ENCODE measurements around the gene ANKRD42. TPM values are rescaled to one million over a fixed set of nuclear protein-coding genes. Genes with fewer than 3 reads are reported as not detected.
A peak's percentile ranks its signal among the peaks of the same experiment; 100 is the strongest.

ANKRD42 gene
- total RNA-seq, 4 donors from 2014 or later, result 11.8 to 13.0 (median 12.6) TPM

DNA sequence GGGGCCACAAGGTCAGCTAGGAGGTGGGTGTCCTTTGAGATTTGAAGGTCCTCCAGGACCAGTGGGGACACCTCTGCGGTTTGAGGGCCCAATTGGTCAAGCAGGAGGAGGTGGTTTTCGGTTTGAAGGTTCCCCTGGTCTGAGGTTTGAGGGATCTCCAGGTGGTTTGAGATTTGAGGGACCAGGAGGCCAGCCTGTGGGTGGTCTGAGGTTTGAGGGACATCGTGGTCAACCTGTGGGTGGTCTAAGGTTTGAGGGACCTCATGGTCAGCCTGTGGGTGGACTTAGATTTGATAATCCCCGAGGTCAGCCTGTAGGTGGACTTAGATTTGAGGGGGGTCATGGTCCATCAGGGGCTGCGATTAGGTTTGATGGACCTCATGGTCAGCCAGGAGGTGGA is 24.8 kb upstream of the ANKRD42 start:
- H3K4me1 ChIP-seq, result peaks cover 37 to 51% (median 46%) of the 10 kb centered on the region in 4 donors
- intact Hi-C loops (cut with DNase I), result no loop called here
- no peak overlapping the region for H3K4me3 ChIP-seq
- no peaks in the 10 kb centered on the region for H3K9me3 ChIP-seq
- H3K27me3 ChIP-seq, result no peaks in the 10 kb centered on the region
- TF ChIP-seq, protein P1, sequence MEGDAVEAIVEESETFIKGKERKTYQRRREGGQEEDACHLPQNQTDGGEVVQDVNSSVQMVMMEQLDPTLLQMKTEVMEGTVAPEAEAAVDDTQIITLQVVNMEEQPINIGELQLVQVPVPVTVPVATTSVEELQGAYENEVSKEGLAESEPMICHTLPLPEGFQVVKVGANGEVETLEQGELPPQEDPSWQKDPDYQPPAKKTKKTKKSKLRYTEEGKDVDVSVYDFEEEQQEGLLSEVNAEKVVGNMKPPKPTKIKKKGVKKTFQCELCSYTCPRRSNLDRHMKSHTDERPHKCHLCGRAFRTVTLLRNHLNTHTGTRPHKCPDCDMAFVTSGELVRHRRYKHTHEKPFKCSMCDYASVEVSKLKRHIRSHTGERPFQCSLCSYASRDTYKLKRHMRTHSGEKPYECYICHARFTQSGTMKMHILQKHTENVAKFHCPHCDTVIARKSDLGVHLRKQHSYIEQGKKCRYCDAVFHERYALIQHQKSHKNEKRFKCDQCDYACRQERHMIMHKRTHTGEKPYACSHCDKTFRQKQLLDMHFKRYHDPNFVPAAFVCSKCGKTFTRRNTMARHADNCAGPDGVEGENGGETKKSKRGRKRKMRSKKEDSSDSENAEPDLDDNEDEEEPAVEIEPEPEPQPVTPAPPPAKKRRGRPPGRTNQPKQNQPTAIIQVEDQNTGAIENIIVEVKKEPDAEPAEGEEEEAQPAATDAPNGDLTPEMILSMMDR (IDR thresholded peaks at IDR 0.05), result no peak
- no peak for TF ChIP-seq EP300 (IDR thresholded peaks at IDR 0.05)
- no peak for TF ChIP-seq POLR2AphosphoS5 (IDR thresholded peaks at IDR 0.05)
- TF ChIP-seq POLR2A (IDR thresholded peaks at IDR 0.05; ENCODE audit: low read depth), result no peak
- peaks cover 20 to 86% (median 65%) of the 10 kb centered on the region in 4 donors for H3K36me3 ChIP-seq
- no peak for DNase-seq (ENCODE audit: extremely low spot score)
- 100% methylated on average over 4 of the region's 5 CpGs for WGBS
- no peak overlapping the region for H3K27ac ChIP-seq (replicated peaks in 1 of 4)

DNA sequence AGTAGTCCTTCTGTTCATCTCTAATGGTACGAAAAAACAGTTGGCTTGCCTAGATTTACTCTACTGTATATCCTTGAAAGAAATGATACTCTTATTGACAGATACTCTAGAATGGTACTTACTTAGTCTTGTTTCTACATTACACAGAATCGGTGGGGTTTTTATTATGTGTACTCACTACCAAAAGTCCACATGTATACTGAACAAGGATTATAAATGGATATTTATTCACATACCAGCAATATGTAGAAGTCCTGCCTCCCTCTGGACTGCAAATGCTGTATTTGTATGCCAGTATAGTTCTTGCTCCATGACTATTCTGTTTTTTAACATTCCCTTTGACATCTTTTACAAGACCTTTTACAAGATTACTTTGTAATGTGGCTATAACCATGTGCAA is 22.6 kb upstream of the ANKRD42 start:
- peak overlapping the region; percentile 2 to 38 (median 18) for H3K4me3 ChIP-seq

DNA sequence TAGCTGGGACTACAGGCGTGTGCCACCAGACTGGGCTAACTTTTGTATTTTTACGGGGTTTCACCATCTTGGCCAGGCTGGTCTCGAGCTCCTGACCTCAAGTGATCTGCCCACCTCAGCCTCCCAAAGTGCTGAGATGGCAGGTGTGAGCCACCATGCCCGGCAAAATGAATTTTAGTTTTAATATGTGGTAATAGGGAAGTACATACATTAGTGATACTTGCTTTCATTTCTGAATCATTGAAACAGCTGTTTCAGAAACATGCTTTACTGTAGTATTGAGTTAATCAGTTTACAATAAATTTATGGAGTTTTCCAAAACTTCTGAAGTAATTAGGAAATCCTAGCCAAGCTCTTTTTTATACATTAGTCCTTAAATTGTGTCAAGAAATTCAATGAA is 21.0 kb upstream of the ANKRD42 start:
- Histone ChIP-seq H3K27me3 (no peaks in the 10 kb centered on the region), H3K4me1 (peaks cover 47 to 76% (median 71%) of the 10 kb centered on the region in 4 donors), H3K27ac (replicated peaks in 1 of 4) (no peak overlapping the region), H3K36me3 (peaks cover 16 to 87% (median 58%) of the 10 kb centered on the region in 4 donors), H3K4me3 (no peak overlapping the region), H3K9me3 (no peaks in the 10 kb centered on the region)
- WGBS, result 82% methylated on average over 4 of the region's 4 CpGs
- no peak for DNase-seq (ENCODE audit: extremely low spot score)
- TF ChIP-seq, protein P1 (IDR thresholded peaks at IDR 0.05), result no peak
- TF ChIP-seq POLR2A (IDR thresholded peaks at IDR 0.05; ENCODE audit: low read depth) (no peak), EP300 (IDR thresholded peaks at IDR 0.05) (no peak)
- intact Hi-C loops (cut with DNase I), result no loop called here

More for the DNA sequence above, 22.6 kb upstream of the ANKRD42 start:
- no peak for DNase-seq (ENCODE audit: extremely low spot score)
- TF ChIP-seq POLR2A (IDR thresholded peaks at IDR 0.05; ENCODE audit: low read depth) (no peak), POLR2AphosphoS5 (IDR thresholded peaks at IDR 0.05) (no peak)
- TF ChIP-seq, protein P1 (IDR thresholded peaks at IDR 0.05), result no peak
- Histone ChIP-seq H3K27ac (replicated peaks in 1 of 4) (no peak overlapping the region), H3K36me3 (peaks cover 20 to 87% (median 59%) of the 10 kb centered on the region in 4 donors), H3K4me1 (peaks cover 47 to 69% (median 66%) of the 10 kb centered on the region in 4 donors), H3K9me3 (no peaks in the 10 kb centered on the region), H3K27me3 (no peaks in the 10 kb centered on the region)
- 74% methylated on average over 2 of the region's 2 CpGs for WGBS
- intact Hi-C loops (cut with DNase I), result no loop called here

DNA sequence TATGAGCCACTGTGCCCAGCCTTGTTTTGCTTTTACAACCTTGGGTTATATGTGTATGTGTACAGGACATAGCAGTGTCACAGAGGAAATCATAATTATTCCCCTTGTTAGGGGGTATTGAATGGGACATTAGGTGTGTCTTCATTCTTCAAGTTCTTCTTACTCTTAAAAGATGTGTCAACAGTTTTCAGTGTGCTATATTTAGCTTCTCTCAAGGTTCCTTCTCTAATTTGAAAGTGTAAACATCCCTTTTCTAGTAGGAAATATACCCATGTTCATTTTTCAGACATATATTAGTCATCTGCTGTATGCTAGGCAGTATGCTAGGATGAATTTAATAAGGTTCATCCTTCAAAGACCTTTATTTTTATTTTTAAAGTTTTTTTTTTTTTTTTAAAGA is 19.5 kb upstream of the ANKRD42 start:
- DNase-seq (ENCODE audit: extremely low spot score), result no peak
- H3K27ac ChIP-seq (replicated peaks in 1 of 4), result peak overlapping the region in 1 of 4 donors; percentile 27
- H3K27me3 ChIP-seq, result no peaks in the 10 kb centered on the region
- peak overlapping the region in 1 of 4 donors; percentile 19 for H3K4me3 ChIP-seq
- peaks cover 15 to 87% (median 57%) of the 10 kb centered on the region in 4 donors for H3K36me3 ChIP-seq
- no peak for TF ChIP-seq POLR2A (IDR thresholded peaks at IDR 0.05; ENCODE audit: low read depth)
- TF ChIP-seq EP300 (IDR thresholded peaks at IDR 0.05), result no peak
- no peak for TF ChIP-seq POLR2AphosphoS5 (IDR thresholded peaks at IDR 0.05)
- TF ChIP-seq, protein P1 (IDR thresholded peaks at IDR 0.05), result no peak
- H3K4me1 ChIP-seq, result peaks cover 47 to 75% (median 71%) of the 10 kb centered on the region in 4 donors
- intact Hi-C loops (cut with DNase I), result no loop called here
- no peaks in the 10 kb centered on the region for H3K9me3 ChIP-seq

DNA sequence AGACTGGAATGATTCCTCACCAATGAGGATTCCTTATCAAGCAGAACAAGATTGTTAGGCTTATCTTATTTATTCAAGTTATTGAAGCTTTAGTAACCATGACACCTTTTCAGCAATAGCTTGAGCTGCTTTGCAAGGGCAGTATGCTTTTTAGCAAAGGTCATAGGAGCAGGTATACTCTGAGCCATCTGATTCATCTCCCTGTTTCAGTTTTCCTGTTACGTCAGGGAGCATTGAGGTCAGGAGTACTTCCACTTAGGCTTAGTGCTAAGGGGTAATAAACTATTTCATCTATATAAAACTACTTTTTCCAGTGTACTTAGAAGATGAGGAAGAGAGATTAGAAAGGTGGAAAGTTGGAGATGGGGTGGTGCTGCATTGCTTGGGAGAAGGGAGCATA is 17.7 kb upstream of the ANKRD42 start:
- TF ChIP-seq POLR2A (IDR thresholded peaks at IDR 0.05; ENCODE audit: low read depth), result no peak
- TF ChIP-seq POLR2AphosphoS5 (IDR thresholded peaks at IDR 0.05), result no peak
- no peaks in the 10 kb centered on the region for H3K9me3 ChIP-seq
- H3K4me1 ChIP-seq, result peaks cover 36 to 57% (median 54%) of the 10 kb centered on the region in 4 donors
- H3K27me3 ChIP-seq, result no peaks in the 10 kb centered on the region
- peaks cover 23 to 91% (median 64%) of the 10 kb centered on the region in 4 donors for H3K36me3 ChIP-seq
- intact Hi-C loops (cut with DNase I), result no loop called here
- H3K27ac ChIP-seq (replicated peaks in 1 of 4), result no peak overlapping the region
- 75% methylated on average over 1 of the region's 1 CpG for WGBS
- no peak overlapping the region for H3K4me3 ChIP-seq
- DNase-seq (ENCODE audit: extremely low spot score), result no peak

All from esophagus muscularis mucosa (tissue), 4 donors.